GM19023 (cell line): Measurements from ENCODE around the gene XPNPEP2.

Experiments
- ATAC-seq: cut with Tn5 transposase; IDR thresholded peaks from one replicate; pipeline ENCODE4 v1.9.1; 2021; ENCODE audit warnings: mild to moderate bottlenecking, moderate library complexity; ENCODE audit not compliant: unreplicated experiment

Gene XPNPEP2

DNA sequence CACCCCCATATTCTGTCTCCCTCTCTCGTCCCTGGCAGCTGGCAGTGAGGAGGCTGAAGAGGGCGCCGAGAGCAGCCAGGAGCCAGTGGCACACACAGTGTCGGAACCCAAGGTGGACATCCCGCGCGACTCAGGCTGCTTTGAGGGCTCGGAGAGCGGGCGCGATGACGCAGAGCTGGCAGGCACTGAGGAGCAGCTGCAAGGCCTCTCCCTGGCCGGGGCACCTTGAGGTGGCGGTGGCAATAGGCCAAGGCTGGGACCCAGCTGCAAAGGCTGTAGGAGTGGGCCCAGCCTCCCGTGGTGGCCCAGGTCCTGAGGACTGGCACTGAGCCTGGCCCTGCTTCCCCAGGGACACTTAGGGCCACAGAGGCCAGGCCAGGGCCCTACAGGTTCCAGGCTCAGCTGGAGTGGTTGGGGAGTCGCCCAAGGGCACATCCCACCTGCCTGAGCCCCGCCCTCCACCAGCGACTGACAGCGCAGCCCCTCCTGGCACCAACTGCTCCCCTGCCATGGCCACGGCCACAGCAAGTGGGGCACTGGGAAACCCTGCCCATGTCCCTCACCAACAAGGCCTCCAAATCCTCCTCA, 54.9 kb downstream of the XPNPEP2 start:
- no peak for ATAC-seq

- no peak for ATAC-seq
Observed at GRCh38 chrX:129795584-129795983, 56.8 kb downstream of the XPNPEP2 start.

DNA sequence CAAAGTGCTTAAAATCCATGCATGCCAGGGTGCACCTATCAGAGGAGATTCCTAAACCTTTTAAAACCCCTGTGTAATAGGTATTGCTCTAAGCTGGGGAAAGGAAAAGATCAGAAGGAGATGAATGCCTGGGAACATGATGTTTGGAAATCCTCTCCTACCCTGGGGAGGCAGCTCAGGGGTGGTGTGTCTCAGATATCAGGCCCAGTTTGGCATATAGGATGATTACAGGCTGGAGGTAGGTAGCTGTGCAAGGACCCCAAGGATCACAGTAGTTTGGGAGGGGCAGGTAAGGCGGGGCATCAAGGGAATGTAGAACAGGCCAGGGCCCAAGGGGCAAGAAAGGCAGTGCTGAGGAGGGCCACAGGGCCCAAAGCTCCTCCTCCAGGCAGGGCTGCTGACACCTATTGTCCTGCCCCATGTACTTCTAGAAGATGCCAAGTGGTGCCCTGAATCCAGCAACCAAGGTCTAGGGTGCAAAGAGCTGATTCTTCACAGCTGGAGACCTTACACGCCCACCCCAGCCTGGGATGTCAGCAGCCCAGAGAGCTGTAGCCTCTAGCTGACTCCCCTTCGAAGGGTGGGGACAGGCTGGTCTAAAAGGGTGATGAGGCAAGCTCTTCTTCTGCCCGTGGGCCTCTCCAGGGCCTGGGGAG, 58.6 kb downstream of the XPNPEP2 start:
- no peak for ATAC-seq

DNA sequence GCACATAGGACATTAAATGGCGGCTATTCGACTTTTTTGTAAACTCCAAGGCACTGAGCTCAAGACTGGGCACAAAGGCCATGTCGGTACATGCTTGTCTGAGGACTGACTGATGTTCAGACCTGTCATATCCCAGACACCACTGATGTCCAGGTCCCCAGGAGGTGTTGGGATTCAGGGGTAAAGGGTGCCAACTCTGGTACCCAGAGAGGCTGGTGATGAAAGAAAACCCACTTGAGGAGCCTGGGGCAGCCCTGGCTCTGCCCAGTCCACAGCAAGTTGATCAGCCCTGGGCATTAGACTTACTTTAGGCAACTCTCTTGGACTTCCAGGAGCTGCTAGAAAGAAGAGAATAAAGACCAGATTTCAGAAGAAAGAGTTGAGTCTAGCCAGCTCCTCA, 59.7 kb downstream of the XPNPEP2 start:
- no peak for ATAC-seq

- no peak for ATAC-seq
Observed at GRCh38 chrX:129798888-129799287, 60.1 kb downstream of the XPNPEP2 start.

DNA sequence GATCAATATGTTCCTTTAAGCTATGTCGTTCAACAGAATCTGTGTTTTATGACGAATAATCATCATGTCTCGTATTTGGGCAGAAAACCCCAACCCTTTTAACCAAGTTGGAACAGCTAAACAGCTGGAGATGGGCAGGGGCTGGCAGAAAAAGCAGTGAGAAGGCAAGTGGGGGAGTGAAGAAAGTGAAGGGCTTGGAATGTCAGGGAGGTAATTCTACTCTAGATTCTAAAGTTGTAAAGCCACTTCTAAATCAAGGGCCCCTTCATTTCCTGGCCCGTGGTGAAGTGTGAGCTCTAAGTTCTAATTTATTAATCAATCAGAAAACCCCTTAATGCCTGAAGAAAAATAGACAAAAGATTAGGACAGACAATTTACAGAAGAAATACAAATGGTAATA, 61.4 kb downstream of the XPNPEP2 start:
- no peak for ATAC-seq

- no peak for ATAC-seq
Observed at GRCh38 chrX:129802863-129803262, 64.1 kb downstream of the XPNPEP2 start.

- ATAC-seq: no peak
Observed at GRCh38 chrX:129804806-129805205, 66.0 kb downstream of the XPNPEP2 start.

DNA sequence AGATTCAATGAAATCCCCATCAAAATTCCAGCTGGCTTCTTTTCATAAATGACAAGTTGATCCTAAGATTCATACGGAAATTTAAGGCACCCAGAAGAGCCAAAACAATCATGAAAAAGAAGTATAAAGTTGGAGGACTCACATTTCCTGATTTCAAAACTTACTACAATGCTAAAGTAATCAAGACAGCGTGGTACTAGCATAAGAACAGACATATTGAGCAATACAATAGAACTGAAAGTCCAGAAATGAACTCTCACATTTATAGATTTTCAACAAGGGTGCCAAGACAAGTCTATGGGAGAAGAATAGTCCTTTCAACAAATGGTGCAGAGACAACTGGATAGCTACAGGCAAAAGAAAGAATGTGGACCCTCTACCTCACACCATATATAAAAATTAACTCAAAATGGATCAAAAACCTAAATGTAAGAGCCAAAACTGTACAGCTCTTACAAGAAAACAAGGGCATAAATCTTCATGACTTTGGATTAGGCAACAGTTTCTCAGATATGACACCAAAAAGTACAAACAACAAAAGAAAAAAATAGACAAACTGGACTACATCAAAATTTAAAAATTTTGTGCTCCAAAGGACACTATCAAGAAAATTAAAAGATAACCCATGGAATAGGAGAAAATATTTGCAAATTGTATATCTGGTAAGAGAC, 69.5 kb downstream of the XPNPEP2 start:
- ATAC-seq: no peak

GRCh38 chrX:129808829-129809796, 70.3 kb downstream of the XPNPEP2 start:
- ATAC-seq: no peak

GRCh38 chrX:129813662-129814368, 75.0 kb downstream of the XPNPEP2 start:
- no peak for ATAC-seq

GRCh38 chrX:129818123-129818522, 79.3 kb downstream of the XPNPEP2 start:
- no peak for ATAC-seq
